ENCODE data around the gene ENGASE. TPM values are rescaled to one million over a fixed set of nuclear protein-coding genes. Genes with fewer than 3 reads are reported as not detected.

The ENGASE gene
- total and polyA plus RNA-seq, 2 donors (not counting 1 experiment from before 2014, with no cell fraction given) = 3.6 to 14.9 TPM

GRCh38 chr17:79050551-79050950 is 24.1 kb upstream of the ENGASE start:
- Histone ChIP-seq H3K4me2 (ENCODE audit: extremely low read depth, insufficient read depth, low read length) (no peak overlapping the region), H4K20me1 (ENCODE audit: control insufficient read depth, extremely low read depth, insufficient read depth, low read length) (no peaks in the 10 kb centered on the region), H2AFZ (ENCODE audit: low read length) (no peak overlapping the region), H3K4me3 (replicated peaks in 1 of 4; ENCODE audit: control extremely low read depth in 1 of 4, insufficient read depth in 1 of 4, low read depth in 3 of 4, low read length in 4 of 4) (no peak overlapping the region), H3K27me3 (ENCODE audit: control insufficient read depth, insufficient read depth, low read length) (no peaks in the 10 kb centered on the region), H3K36me3 (ENCODE audit: control insufficient read depth, insufficient read depth, low read length) (no peaks in the 10 kb centered on the region), H3K79me2 (ENCODE audit: control insufficient read depth, insufficient read depth, low read length) (no peaks in the 10 kb centered on the region), H3K27ac (ENCODE audit: insufficient read depth, low read length) (no peak overlapping the region), H3K9ac (ENCODE audit: insufficient read depth, low read length) (no peak overlapping the region), H3K9me3 (ENCODE audit: control insufficient read depth, insufficient read depth, low read depth, low read length) (no peaks in the 10 kb centered on the region), H3K4me1 (ENCODE audit: control insufficient read depth, extremely low read depth, insufficient read depth, low read length) (no peaks in the 10 kb centered on the region)
- TF ChIP-seq CTCF (conservative IDR thresholded peaks at IDR 0.05 in 1 of 2, IDR thresholded peaks at IDR 0.05 in 1 of 2; ENCODE audit: low read depth in 1 of 2, low read length in 2 of 2) = no peak
- no peak for TF ChIP-seq EZH2 (IDR thresholded peaks at IDR 0.05; ENCODE audit: low read length, missing control alignments)
- DNase-seq (ENCODE audit: low read depth in 2 of 2) = no peak

- Histone ChIP-seq H3K36me3 (ENCODE audit: control insufficient read depth, insufficient read depth, low read length) (no peaks in the 10 kb centered on the region), H2AFZ (ENCODE audit: low read length) (no peak overlapping the region), H3K27ac (ENCODE audit: insufficient read depth, low read length) (no peak overlapping the region), H3K9ac (ENCODE audit: insufficient read depth, low read length) (no peak overlapping the region), H3K4me1 (ENCODE audit: control insufficient read depth, extremely low read depth, insufficient read depth, low read length) (no peaks in the 10 kb centered on the region), H3K4me3 (replicated peaks in 1 of 4; ENCODE audit: control extremely low read depth in 1 of 4, insufficient read depth in 1 of 4, low read depth in 3 of 4, low read length in 4 of 4) (no peak overlapping the region), H3K79me2 (ENCODE audit: control insufficient read depth, insufficient read depth, low read length) (no peaks in the 10 kb centered on the region), H3K9me3 (ENCODE audit: control insufficient read depth, insufficient read depth, low read depth, low read length) (no peaks in the 10 kb centered on the region), H4K20me1 (ENCODE audit: control insufficient read depth, extremely low read depth, insufficient read depth, low read length) (no peaks in the 10 kb centered on the region), H3K4me2 (ENCODE audit: extremely low read depth, insufficient read depth, low read length) (no peak overlapping the region), H3K27me3 (ENCODE audit: control insufficient read depth, insufficient read depth, low read length) (no peaks in the 10 kb centered on the region)
- DNase-seq (ENCODE audit: low read depth in 2 of 2) = no peak
- TF ChIP-seq CTCF (conservative IDR thresholded peaks at IDR 0.05 in 1 of 2, IDR thresholded peaks at IDR 0.05 in 1 of 2; ENCODE audit: low read depth in 1 of 2, low read length in 2 of 2) (no peak), EZH2 (IDR thresholded peaks at IDR 0.05; ENCODE audit: low read length, missing control alignments) (no peak)
Observed at GRCh38 chr17:79051306-79051705, 23.3 kb upstream of the ENGASE start.

GRCh38 chr17:79052131-79052530 is 22.5 kb upstream of the ENGASE start:
- TF ChIP-seq EZH2 (IDR thresholded peaks at IDR 0.05; ENCODE audit: low read length, missing control alignments) (no peak), CTCF (conservative IDR thresholded peaks at IDR 0.05 in 1 of 2, IDR thresholded peaks at IDR 0.05 in 1 of 2; ENCODE audit: low read depth in 1 of 2, low read length in 2 of 2) (no peak)
- no peak for DNase-seq (ENCODE audit: low read depth in 2 of 2)
- H3K4me3 ChIP-seq (replicated peaks in 1 of 4; ENCODE audit: control extremely low read depth in 1 of 4, insufficient read depth in 1 of 4, low read depth in 3 of 4, low read length in 4 of 4) = no peak overlapping the region

More at GRCh38 chr17:79052131-79052530, 22.5 kb upstream of the ENGASE start:
- Histone ChIP-seq H3K27me3 (ENCODE audit: control insufficient read depth, insufficient read depth, low read length) (no peaks in the 10 kb centered on the region), H3K9ac (ENCODE audit: insufficient read depth, low read length) (no peak overlapping the region), H3K4me2 (ENCODE audit: extremely low read depth, insufficient read depth, low read length) (no peak overlapping the region), H3K36me3 (ENCODE audit: control insufficient read depth, insufficient read depth, low read length) (no peaks in the 10 kb centered on the region), H3K79me2 (ENCODE audit: control insufficient read depth, insufficient read depth, low read length) (no peaks in the 10 kb centered on the region), H2AFZ (ENCODE audit: low read length) (no peak overlapping the region), H3K4me1 (ENCODE audit: control insufficient read depth, extremely low read depth, insufficient read depth, low read length) (no peaks in the 10 kb centered on the region), H4K20me1 (ENCODE audit: control insufficient read depth, extremely low read depth, insufficient read depth, low read length) (no peaks in the 10 kb centered on the region), H3K9me3 (ENCODE audit: control insufficient read depth, insufficient read depth, low read depth, low read length) (no peaks in the 10 kb centered on the region), H3K27ac (ENCODE audit: insufficient read depth, low read length) (no peak overlapping the region)
